H9 (cell line): ENCODE measurements around the gene PKP3. TPM values are rescaled to one million over a fixed set of nuclear protein-coding genes. Genes with fewer than 3 reads are reported as not detected.

Experiments
- DNase-seq: peaks from one replicate; pipeline ENCODE4 v3.0.0-alpha.2; 2017
- H2AFZ ChIP-seq: one replicate; pipeline ENCODE4 v1.6.1; 2013; ENCODE audit warnings: mild to moderate bottlenecking, low read length, control low read depth, moderate library complexity
- H2AK5ac ChIP-seq: 2 replicates; pipeline ENCODE4 v1.6.1; 2013; ENCODE audit warnings: low read length, control low read depth, mixed read lengths; ENCODE audit not compliant: insufficient read length
- H2BK120ac ChIP-seq: one replicate; pipeline ENCODE4 v1.6.1; 2013; ENCODE audit warnings: low read depth, mild to moderate bottlenecking, low read length, control low read depth, inconsistent platforms; ENCODE audit not compliant: poor library complexity, severe bottlenecking
- H2BK12ac ChIP-seq: 2 replicates; pipeline ENCODE4 v1.6.1; 2013; ENCODE audit warnings: low read length, control low read depth, mixed read lengths, low read depth; ENCODE audit not compliant: insufficient read length
- H2BK15ac ChIP-seq: 2 replicates; pipeline ENCODE4 v1.6.1; 2013; ENCODE audit warnings: low read depth, low read length, control low read depth
- H2BK20ac ChIP-seq: one replicate; pipeline ENCODE4 v1.6.1; 2013; ENCODE audit warnings: low read depth, mild to moderate bottlenecking, low read length, control low read depth, inconsistent platforms; ENCODE audit not compliant: poor library complexity, severe bottlenecking
- H2BK5ac ChIP-seq: 2 replicates; pipeline ENCODE4 v1.6.1; 2013; ENCODE audit warnings: low read length, control low read depth, mixed read lengths; ENCODE audit not compliant: insufficient read length
- H3K14ac ChIP-seq: 2 replicates; pipeline ENCODE4 v1.6.1; 2013; ENCODE audit warnings: low read length, control low read depth; ENCODE audit not compliant: insufficient read depth
- H3K18ac ChIP-seq: 2 replicates; pipeline ENCODE4 v1.6.1; 2013; ENCODE audit warnings: low read depth, mild to moderate bottlenecking, mixed read lengths, low read length, control low read depth; ENCODE audit not compliant: insufficient read length
- H3K23ac ChIP-seq: 2 replicates; pipeline ENCODE4 v1.6.1; 2013; ENCODE audit warnings: low read length, control low read depth, mixed read lengths, low read depth; ENCODE audit not compliant: insufficient read length
- H3K23me2 ChIP-seq: 2 replicates; pipeline ENCODE4 v1.6.1; 2013; ENCODE audit warnings: low read depth, mild to moderate bottlenecking, mixed read lengths, low read length, control low read depth; ENCODE audit not compliant: insufficient read length, poor library complexity, severe bottlenecking
- H3K27ac ChIP-seq: 2 replicates; pipeline ENCODE4 v1.5.1; 2013; ENCODE audit warnings: low read length, control low read depth, mixed read lengths, low read depth; ENCODE audit not compliant: insufficient read length
- H3K27me3 ChIP-seq: 2 replicates; pipeline ENCODE4 v1.6.1; 2013; ENCODE audit warnings: low read length, control low read depth, inconsistent platforms; ENCODE audit not compliant: insufficient read depth
- H3K4ac ChIP-seq: 2 replicates; pipeline ENCODE4 v1.6.1; 2013; ENCODE audit warnings: low read depth, mild to moderate bottlenecking, control low read depth, inconsistent platforms, low read length, moderate library complexity
- H3K4me1 ChIP-seq: 2 replicates; pipeline ENCODE4 v1.6.1; 2013; ENCODE audit warnings: low read length, control low read depth, inconsistent platforms; ENCODE audit not compliant: insufficient read depth
- H3K4me2 ChIP-seq: 2 replicates; pipeline ENCODE4 v1.6.1; 2013; ENCODE audit warnings: low read length, control low read depth, mixed read lengths; ENCODE audit not compliant: insufficient read length, insufficient read depth
- H3K56ac ChIP-seq: 2 replicates; pipeline ENCODE4 v1.6.1; 2013; ENCODE audit warnings: low read depth, mild to moderate bottlenecking, mixed read lengths, low read length, control low read depth; ENCODE audit not compliant: insufficient read length
- H3K79me1 ChIP-seq: 2 replicates; pipeline ENCODE4 v1.6.1; 2013; ENCODE audit warnings: low read depth, mild to moderate bottlenecking, moderate library complexity, low read length, control low read depth, inconsistent platforms; ENCODE audit not compliant: insufficient read depth, poor library complexity, severe bottlenecking
- H3K79me2 ChIP-seq: 2 replicates; pipeline ENCODE4 v1.6.1; 2013; ENCODE audit warnings: low read length, control low read depth, inconsistent platforms; ENCODE audit not compliant: insufficient read depth
- H3K9ac ChIP-seq: 2 replicates; pipeline ENCODE4 v1.6.1; 2013; ENCODE audit warnings: low read length, control low read depth, mixed read lengths; ENCODE audit not compliant: insufficient read length; ENCODE audit errors: extremely low read depth
- H3K9me3 ChIP-seq: one replicate; pipeline ENCODE4 v1.6.1; 2013; ENCODE audit warnings: low read depth, low read length, inconsistent platforms; ENCODE audit not compliant: control insufficient read depth
- H3T11ph ChIP-seq: one replicate; pipeline ENCODE4 v1.6.1; 2013; ENCODE audit warnings: mild to moderate bottlenecking, low read length, control low read depth, inconsistent platforms
- H4K20me1 ChIP-seq: one replicate; pipeline ENCODE4 v1.6.1; 2013; ENCODE audit not compliant: control insufficient read depth, insufficient read length, insufficient read depth
- H4K5ac ChIP-seq: 2 replicates; pipeline ENCODE4 v1.6.1; 2013; ENCODE audit warnings: low read depth, mild to moderate bottlenecking, mixed read lengths, low read length, control low read depth; ENCODE audit not compliant: insufficient read length
- H4K8ac ChIP-seq: replicated peaks from 2 replicates; pipeline ENCODE4 v1.6.1; 2013; ENCODE audit warnings: low read length, control low read depth, mixed read lengths, low read depth; ENCODE audit not compliant: insufficient read length
- H4K91ac ChIP-seq: 2 replicates; pipeline ENCODE4 v1.6.1; 2013; ENCODE audit warnings: low read depth, mild to moderate bottlenecking, moderate library complexity, mixed read lengths, low read length, control low read depth; ENCODE audit not compliant: insufficient read length
- H3K27ac Mint-ChIP-seq, 3 experiments: 2 replicates in 2 of 3; 3 replicates in 1 of 3; pipeline ENCODE4 v1.8.0; 2020 to 2021; ENCODE audit warnings: mixed read lengths in 3 of 3, mild to moderate bottlenecking in 1 of 3, moderate library complexity in 1 of 3
- H3K27me3 Mint-ChIP-seq: 2 replicates; pipeline ENCODE4 v1.8.0; 2021; ENCODE audit warnings: low read depth, mild to moderate bottlenecking, moderate library complexity, mixed read lengths
- H3K36me3 Mint-ChIP-seq, 3 experiments: 2 replicates in 2 of 3; 3 replicates in 1 of 3; pipeline ENCODE4 v1.8.0; 2020 to 2021; ENCODE audit warnings: low read depth in 3 of 3, mixed read lengths in 3 of 3; ENCODE audit not compliant: insufficient read depth in 1 of 3
- H3K4me1 Mint-ChIP-seq, 2 experiments: 2 replicates each; pipeline ENCODE4 v1.8.0; 2020; ENCODE audit warnings: mixed read lengths in 2 of 2
- H3K4me3 Mint-ChIP-seq, 2 experiments: 2 replicates in 1 of 2; 3 replicates in 1 of 2; pipeline ENCODE4 v1.8.0; 2020 to 2021; ENCODE audit warnings: mild to moderate bottlenecking in 2 of 2, mixed read lengths in 2 of 2, moderate library complexity in 1 of 2
- H3K9me3 Mint-ChIP-seq, 2 experiments: 2 replicates in 1 of 2; 3 replicates in 1 of 2; pipeline ENCODE4 v1.8.0; 2020; ENCODE audit warnings: mild to moderate bottlenecking in 2 of 2, mixed read lengths in 2 of 2, moderate library complexity in 1 of 2
- WGBS: extraction: QIAGEN DNeasy Blood & Tissue Kit; methylation state at CpG from one replicate; pipeline ENCODE4 v1.1.7; 2013; ENCODE audit warnings: missing lambda C conversion rate, low lambda C conversion rate, mixed read lengths; ENCODE audit not compliant: insufficient read length; ENCODE audit errors: extremely low coverage; 5-methylcytosine and 5-hydroxymethylcytosine counted together
- total RNA-seq: library from RNA; stranded (reverse); gene quantifications from 2 replicates; pipeline ENCODE4 v1.2.1, GENCODE V29; 2021
- TF ChIP-seq, protein P1 (sequence below): fragments of 200-600 bp; sonication (generic); conservative IDR thresholded peaks from 3 replicates; pipeline ENCODE4 v1.8.0; 2021; ENCODE audit warnings: antibody characterized with exemption, mild to moderate bottlenecking

PKP3 gene
- total RNA-seq, 1 experiment from 2014 or later = 41.7 TPM

DNA sequence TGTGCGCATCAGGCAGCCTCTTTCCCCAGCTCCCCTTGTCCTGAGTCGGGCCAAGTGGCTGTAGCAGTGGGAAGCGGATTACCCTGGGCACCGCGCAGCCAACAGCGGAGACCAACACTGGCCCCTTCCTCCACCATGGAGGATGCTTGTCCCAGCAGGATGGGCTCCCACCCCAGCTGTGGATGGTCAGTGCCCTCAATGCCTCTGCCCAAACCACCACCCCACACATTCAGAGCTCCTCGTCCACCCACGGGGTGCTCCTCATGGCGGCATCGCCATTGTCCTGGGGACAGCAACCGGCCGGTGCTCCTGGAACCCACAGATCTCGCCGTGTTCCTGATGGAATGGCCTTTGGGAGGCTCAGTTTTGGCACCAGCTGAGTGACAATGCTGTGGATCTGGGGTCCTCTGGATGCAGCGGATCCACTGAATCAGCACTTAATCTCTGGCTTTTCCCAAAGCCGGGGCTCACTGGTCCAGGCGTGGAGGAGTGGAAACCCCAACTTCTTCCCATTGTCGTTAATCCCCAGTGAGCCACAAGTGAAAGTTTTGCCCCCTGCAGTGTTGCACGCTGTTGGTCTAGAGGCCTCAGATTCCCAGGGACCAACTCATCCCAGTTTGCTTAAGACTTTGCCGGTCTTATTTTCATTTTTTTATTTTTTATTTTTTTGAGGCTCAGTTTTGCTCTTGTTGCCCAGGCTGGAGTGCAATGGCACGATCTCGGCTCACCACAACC is 28.9 kb upstream of the PKP3 start:
- Histone ChIP-seq H3K27ac (no peak overlapping the region), H2AK5ac (no peak overlapping the region), H3T11ph (no peak overlapping the region), H2BK12ac (no peak overlapping the region), H4K8ac (no peak overlapping the region), H3K4me1 (no peaks in the 10 kb centered on the region), H2BK15ac (no peak overlapping the region), H4K91ac (no peak overlapping the region), H3K23ac (no peak overlapping the region), H2BK20ac (no peak overlapping the region), H2AFZ (no peak overlapping the region), H3K79me2 (no peaks in the 10 kb centered on the region), H3K23me2 (no peaks in the 10 kb centered on the region), H3K14ac (no peak overlapping the region), H3K9me3 (peaks cover 8% of the 10 kb centered on the region), H3K9ac (no peak overlapping the region), H2BK120ac (no peak overlapping the region), H3K4me2 (no peak overlapping the region), H2BK5ac (no peak overlapping the region), H3K4ac (no peak overlapping the region), H3K56ac (no peak overlapping the region), H4K5ac (no peak overlapping the region), H4K20me1 (no peaks in the 10 kb centered on the region), H3K18ac (no peak overlapping the region), H3K27me3 (no peaks in the 10 kb centered on the region), H3K79me1 (no peaks in the 10 kb centered on the region)
- Mint-ChIP-seq H3K4me3 (no peak overlapping the region), H3K9me3 (peaks cover 19 to 21% of the 10 kb centered on the region in 2 experiments), H3K36me3 (peaks cover 6 to 14% (median 9%) of the 10 kb centered on the region in 3 experiments; a peak in 6 of 7 replicates), H3K4me1 (peaks cover 12 to 20% of the 10 kb centered on the region in 2 experiments), H3K27ac (no peak overlapping the region), H3K27me3 (peaks cover 31% of the 10 kb centered on the region)
- no peak for DNase-seq
- TF ChIP-seq, protein P1, sequence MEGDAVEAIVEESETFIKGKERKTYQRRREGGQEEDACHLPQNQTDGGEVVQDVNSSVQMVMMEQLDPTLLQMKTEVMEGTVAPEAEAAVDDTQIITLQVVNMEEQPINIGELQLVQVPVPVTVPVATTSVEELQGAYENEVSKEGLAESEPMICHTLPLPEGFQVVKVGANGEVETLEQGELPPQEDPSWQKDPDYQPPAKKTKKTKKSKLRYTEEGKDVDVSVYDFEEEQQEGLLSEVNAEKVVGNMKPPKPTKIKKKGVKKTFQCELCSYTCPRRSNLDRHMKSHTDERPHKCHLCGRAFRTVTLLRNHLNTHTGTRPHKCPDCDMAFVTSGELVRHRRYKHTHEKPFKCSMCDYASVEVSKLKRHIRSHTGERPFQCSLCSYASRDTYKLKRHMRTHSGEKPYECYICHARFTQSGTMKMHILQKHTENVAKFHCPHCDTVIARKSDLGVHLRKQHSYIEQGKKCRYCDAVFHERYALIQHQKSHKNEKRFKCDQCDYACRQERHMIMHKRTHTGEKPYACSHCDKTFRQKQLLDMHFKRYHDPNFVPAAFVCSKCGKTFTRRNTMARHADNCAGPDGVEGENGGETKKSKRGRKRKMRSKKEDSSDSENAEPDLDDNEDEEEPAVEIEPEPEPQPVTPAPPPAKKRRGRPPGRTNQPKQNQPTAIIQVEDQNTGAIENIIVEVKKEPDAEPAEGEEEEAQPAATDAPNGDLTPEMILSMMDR = no peak
- no CpG with 5 or more reads among the region's 22 CpGs for WGBS
